ENCODE measurements around the gene EIF3D. TPM values are rescaled to one million over a fixed set of nuclear protein-coding genes. Genes with fewer than 3 reads are reported as not detected.

The EIF3D gene
- polyA plus RNA-seq, 1 experiment: 505 TPM

- CTCF ChIA-PET: interaction anchor here (0.5 kb wide), 1 partner anchor 547 kb away, joined by 3 read pairs; no protein-coding TSS in a partner anchor
Observed at GRCh38 chr22:36573815-36574363, 44.9 kb upstream of the EIF3D start.

GRCh38 chr22:36571991-36572390 is 43.0 kb upstream of the EIF3D start:
- H3K36me3 ChIP-seq (ENCODE audit: control insufficient read depth, insufficient read depth, low read length): no peaks in the 10 kb centered on the region
- no peak for TF ChIP-seq CTCF (IDR thresholded peaks at IDR 0.05; ENCODE audit: insufficient read depth, low read depth, low read length)
- no peaks in the 10 kb centered on the region; the same call in 1 of the 2 replicates for H3K27me3 ChIP-seq (ENCODE audit: control insufficient read depth, insufficient read depth, low read length)
- CTCF ChIA-PET: no interaction called here
- H3K4me3 ChIP-seq (ENCODE audit: low read depth, low read length): no peak overlapping the region
- DNase-seq (ENCODE audit: low read depth): no peak
- POLR2A ChIA-PET: no interaction called here

More at GRCh38 chr22:36573815-36574363, 44.9 kb upstream of the EIF3D start:
- TF ChIP-seq CTCF (IDR thresholded peaks at IDR 0.05; ENCODE audit: insufficient read depth, low read depth, low read length): no peak
- Histone ChIP-seq H3K27me3 (ENCODE audit: control insufficient read depth, insufficient read depth, low read length) (peaks cover 6% of the 10 kb centered on the region), H3K36me3 (ENCODE audit: control insufficient read depth, insufficient read depth, low read length) (no peaks in the 10 kb centered on the region), H3K4me3 (ENCODE audit: low read depth, low read length) (no peak overlapping the region)
- no peak for DNase-seq (ENCODE audit: low read depth)
- POLR2A ChIA-PET: no interaction called here

GRCh38 chr22:36569999-36570398 is 41.0 kb upstream of the EIF3D start:
- CTCF ChIA-PET: interaction anchor here (0.6 to 1.8 kb wide), 10 partner anchors 9 to 286 kb away, joined by 3 to 6 read pairs (median 4); partner anchors contain the start of gene CACNG2
- H3K4me3 ChIP-seq (ENCODE audit: low read depth, low read length): no peak overlapping the region
- POLR2A ChIA-PET: no interaction called here
- TF ChIP-seq CTCF (IDR thresholded peaks at IDR 0.05; ENCODE audit: insufficient read depth, low read depth, low read length): peak; percentile 60
- no peaks in the 10 kb centered on the region for H3K36me3 ChIP-seq (ENCODE audit: control insufficient read depth, insufficient read depth, low read length)
- no peak for DNase-seq (ENCODE audit: low read depth)
- H3K27me3 ChIP-seq (ENCODE audit: control insufficient read depth, insufficient read depth, low read length): peaks cover 6% of the 10 kb centered on the region

- ChIA-PET POLR2A (no interaction called here), CTCF (interaction anchor here (1.5 kb wide), 1 partner anchor 16 kb away, joined by 6 read pairs; no protein-coding TSS in a partner anchor)
- TF ChIP-seq CTCF (IDR thresholded peaks at IDR 0.05; ENCODE audit: insufficient read depth, low read depth, low read length): no peak
Observed at GRCh38 chr22:36568846-36569245, 39.9 kb upstream of the EIF3D start.

GRCh38 chr22:36566720-36567119 is 37.8 kb upstream of the EIF3D start:
- no peak overlapping the region for H3K4me3 ChIP-seq (ENCODE audit: low read depth, low read length)
- ChIA-PET POLR2A (interaction anchor here (0.6 kb wide), 1 partner anchor 282 kb away, joined by 4 read pairs; no protein-coding TSS in a partner anchor), CTCF (interaction anchor here (0.6 kb wide), 1 partner anchor 14 kb away, joined by 3 read pairs; no protein-coding TSS in a partner anchor)
- no peak for TF ChIP-seq CTCF (IDR thresholded peaks at IDR 0.05; ENCODE audit: insufficient read depth, low read depth, low read length)
- no peaks in the 10 kb centered on the region for H3K36me3 ChIP-seq (ENCODE audit: control insufficient read depth, insufficient read depth, low read length)
- DNase-seq (ENCODE audit: low read depth): no peak
- H3K27me3 ChIP-seq (ENCODE audit: control insufficient read depth, insufficient read depth, low read length): peaks cover 7% of the 10 kb centered on the region

More at GRCh38 chr22:36568846-36569245, 39.9 kb upstream of the EIF3D start:
- Histone ChIP-seq H3K27me3 (ENCODE audit: control insufficient read depth, insufficient read depth, low read length) (peaks cover 7% of the 10 kb centered on the region), H3K36me3 (ENCODE audit: control insufficient read depth, insufficient read depth, low read length) (no peaks in the 10 kb centered on the region), H3K4me3 (ENCODE audit: low read depth, low read length) (no peak overlapping the region)
- no peak for DNase-seq (ENCODE audit: low read depth)

All from BJ (cell line).